GM23338 (cell line): ENCODE measurements around the gene ARHGAP12. TPM values are rescaled to one million over a fixed set of nuclear protein-coding genes. Genes with fewer than 3 reads are reported as not detected.
A peak's percentile ranks its signal among the peaks of the same experiment; 100 is the strongest.

Experiments
- ATAC-seq: fragments of 200-7000 bp; cut with Tn5 transposase; 3 replicates; pipeline ENCODE4 v1.9.1; 2020
- DNase-seq: peaks from one replicate; pipeline ENCODE4 v3.0.0-alpha.2; 2015; ENCODE audit warnings: low spot score
- H2AFZ ChIP-seq: fragments of 200-600 bp; sonication (generic); 2 replicates; pipeline ENCODE4 v1.8.0; 2016; ENCODE audit warnings: antibody characterized with exemption, mild to moderate bottlenecking, moderate library complexity
- H3F3A ChIP-seq: fragments of 200-600 bp; sonication (generic); replicated peaks from 2 replicates; pipeline ENCODE4 v1.8.0; 2017; ENCODE audit warnings: antibody characterized with exemption, mixed run types, low read depth
- H3K27ac ChIP-seq: fragments of 200-600 bp; sonication (generic); 2 replicates; pipeline ENCODE4 v1.6.1; 2016; ENCODE audit warnings: low read depth
- H3K27me3 ChIP-seq: fragments of 200-600 bp; sonication (generic); 2 replicates; pipeline ENCODE4 v1.8.0; 2016; ENCODE audit warnings: mild to moderate bottlenecking, mixed run types, moderate library complexity; ENCODE audit not compliant: insufficient read depth
- H3K36me3 ChIP-seq: fragments of 200-600 bp; sonication (generic); 2 replicates; pipeline ENCODE4 v1.8.0; 2016; ENCODE audit warnings: mild to moderate bottlenecking; ENCODE audit not compliant: insufficient read depth
- H3K4me1 ChIP-seq: fragments of 200-600 bp; sonication (generic); 2 replicates; pipeline ENCODE4 v1.8.0; 2016; ENCODE audit warnings: mild to moderate bottlenecking, moderate library complexity; ENCODE audit not compliant: insufficient read depth
- H3K4me2 ChIP-seq: fragments of 200-600 bp; sonication (generic); 2 replicates; pipeline ENCODE4 v1.7.1; 2017; ENCODE audit warnings: mixed run types
- H3K4me3 ChIP-seq: fragments of 200-600 bp; sonication (generic); 2 replicates; pipeline ENCODE4 v1.6.1; 2016; ENCODE audit warnings: mixed run types
- H3K79me2 ChIP-seq: fragments of 200-600 bp; sonication (generic); replicated peaks from 2 replicates; pipeline ENCODE4 v1.8.0; 2017; ENCODE audit warnings: mild to moderate bottlenecking; ENCODE audit not compliant: insufficient read depth
- H3K9me2 ChIP-seq: fragments of 200-600 bp; sonication (generic); 2 replicates; pipeline ENCODE4 v1.8.0; 2017; ENCODE audit not compliant: insufficient read depth
- H4K20me1 ChIP-seq: fragments of 200-600 bp; sonication (generic); replicated peaks from 2 replicates; pipeline ENCODE4 v1.8.0; 2017; ENCODE audit warnings: mild to moderate bottlenecking; ENCODE audit not compliant: insufficient read depth
- H3K27ac Mint-ChIP-seq: 2 replicates; pipeline ENCODE4 v1.8.0; 2020; ENCODE audit warnings: inconsistent platforms, mild to moderate bottlenecking, moderate library complexity, mixed read lengths
- H3K27me3 Mint-ChIP-seq: 3 replicates; pipeline ENCODE4 v1.8.0; 2022; ENCODE audit warnings: low read depth, mild to moderate bottlenecking, moderate library complexity, mixed read lengths, inconsistent platforms; ENCODE audit not compliant: insufficient read depth, poor library complexity
- H3K36me3 Mint-ChIP-seq: 3 replicates; pipeline ENCODE4 v1.8.0; 2021; ENCODE audit warnings: low read depth, mild to moderate bottlenecking, inconsistent platforms, moderate library complexity, mixed read lengths
- H3K4me1 Mint-ChIP-seq: 3 replicates; pipeline ENCODE4 v1.8.0; 2020; ENCODE audit warnings: mild to moderate bottlenecking, inconsistent platforms, mixed read lengths
- H3K4me3 Mint-ChIP-seq: 3 replicates; pipeline ENCODE4 v1.8.0; 2021; ENCODE audit warnings: moderate library complexity, mild to moderate bottlenecking, inconsistent platforms, mixed read lengths
- H3K9me3 Mint-ChIP-seq: 3 replicates; pipeline ENCODE4 v1.8.0; 2020; ENCODE audit warnings: moderate library complexity, mild to moderate bottlenecking, inconsistent platforms, mixed read lengths
- CREB1 ChIP-seq: fragments of 250-450 bp; sonication (Bioruptor Pico); IDR thresholded peaks from 2 replicates; pipeline ENCODE4 v1.5.0; 2020; ENCODE audit warnings: low read depth, mild to moderate bottlenecking, moderate library complexity
- EZH2 ChIP-seq: fragments of 200-600 bp; sonication (generic); IDR thresholded peaks from one replicate; pipeline ENCODE4 v1.8.0; 2017; ENCODE audit warnings: antibody characterized with exemption, mild to moderate bottlenecking, low read depth; ENCODE audit not compliant: unreplicated experiment
- JUNB ChIP-seq: IDR thresholded peaks from one replicate; pipeline ENCODE4 v1.6.1; 2016; ENCODE audit warnings: antibody characterized with exemption; ENCODE audit not compliant: unreplicated experiment
- NANOG ChIP-seq: IDR thresholded peaks from 2 replicates; pipeline ENCODE4 v1.6.1; 2016; ENCODE audit warnings: antibody characterized with exemption, borderline replicate concordance
- POLR2AphosphoS5 ChIP-seq: IDR thresholded peaks from 2 replicates; pipeline ENCODE4 v1.6.1; 2016; ENCODE audit warnings: antibody characterized with exemption, low read depth
- STAT1 ChIP-seq: IDR thresholded peaks from one replicate; pipeline ENCODE4 v1.6.1; 2016; ENCODE audit warnings: antibody characterized with exemption; ENCODE audit not compliant: unreplicated experiment
- polyA plus RNA-seq: library from polyadenylated mRNA; unstranded; fragments of >200 nt; fragmentation: Nextera tagmentation; extraction: Ambion mirVana; gene quantifications from 2 replicates; pipeline ENCODE4 v1.2.1, GENCODE V29; 2016
- total RNA-seq: library from RNA; depleted of rRNA; stranded (reverse); fragments of >200 nt; shearing (Covaris generic); gene quantifications from 2 replicates; pipeline ENCODE4 v1.2.3, GENCODE V29; 2014
- TF ChIP-seq, protein P1 (sequence below): IDR thresholded peaks from one replicate; pipeline ENCODE4 v1.6.1; 2018; ENCODE audit warnings: antibody characterized with exemption; ENCODE audit not compliant: unreplicated experiment
- TF ChIP-seq, protein P2 (sequence below), 2 experiments: fragments of 200-600 bp in 1 of 2; sonication (generic) in 1 of 2; conservative IDR thresholded peaks; 2 replicates each; pipeline versions ENCODE4 v1.5.1 to v1.6.1; 2016 to 2017; ENCODE audit warnings: antibody characterized with exemption in 2 of 2, low read depth in 2 of 2, mild to moderate bottlenecking in 2 of 2, moderate library complexity in 1 of 2
- TF ChIP-seq, protein P3 (sequence below): fragments of 250-450 bp; sonication (Bioruptor Pico); IDR thresholded peaks from 2 replicates; pipeline ENCODE4 v1.5.0; 2020; ENCODE audit warnings: mild to moderate bottlenecking, moderate library complexity

ARHGAP12 gene
- total and polyA plus RNA-seq, 2 experiments from 2014 or later = 27.5 to 50.7 TPM

DNA sequence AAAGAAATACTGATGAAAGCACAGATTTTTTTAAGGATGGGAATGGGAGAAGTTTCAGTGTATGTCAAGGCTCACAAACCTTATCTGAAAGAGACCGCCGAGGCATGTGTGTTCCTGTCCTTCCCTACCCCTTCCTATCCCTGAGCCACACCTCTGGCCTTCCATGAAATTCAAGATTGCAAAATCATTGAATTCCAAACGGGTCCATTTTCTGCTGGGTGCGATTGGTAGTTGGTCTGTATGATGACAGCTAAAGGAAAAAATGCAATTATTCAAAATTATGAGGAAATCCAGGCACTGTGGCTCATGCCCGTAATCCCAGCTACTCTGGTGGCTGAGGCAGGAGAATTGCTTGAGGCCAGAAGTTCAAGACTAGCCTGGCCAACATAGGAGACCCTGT, 170.1 kb downstream of the ARHGAP12 start (continued):
- TF ChIP-seq, protein P1, sequence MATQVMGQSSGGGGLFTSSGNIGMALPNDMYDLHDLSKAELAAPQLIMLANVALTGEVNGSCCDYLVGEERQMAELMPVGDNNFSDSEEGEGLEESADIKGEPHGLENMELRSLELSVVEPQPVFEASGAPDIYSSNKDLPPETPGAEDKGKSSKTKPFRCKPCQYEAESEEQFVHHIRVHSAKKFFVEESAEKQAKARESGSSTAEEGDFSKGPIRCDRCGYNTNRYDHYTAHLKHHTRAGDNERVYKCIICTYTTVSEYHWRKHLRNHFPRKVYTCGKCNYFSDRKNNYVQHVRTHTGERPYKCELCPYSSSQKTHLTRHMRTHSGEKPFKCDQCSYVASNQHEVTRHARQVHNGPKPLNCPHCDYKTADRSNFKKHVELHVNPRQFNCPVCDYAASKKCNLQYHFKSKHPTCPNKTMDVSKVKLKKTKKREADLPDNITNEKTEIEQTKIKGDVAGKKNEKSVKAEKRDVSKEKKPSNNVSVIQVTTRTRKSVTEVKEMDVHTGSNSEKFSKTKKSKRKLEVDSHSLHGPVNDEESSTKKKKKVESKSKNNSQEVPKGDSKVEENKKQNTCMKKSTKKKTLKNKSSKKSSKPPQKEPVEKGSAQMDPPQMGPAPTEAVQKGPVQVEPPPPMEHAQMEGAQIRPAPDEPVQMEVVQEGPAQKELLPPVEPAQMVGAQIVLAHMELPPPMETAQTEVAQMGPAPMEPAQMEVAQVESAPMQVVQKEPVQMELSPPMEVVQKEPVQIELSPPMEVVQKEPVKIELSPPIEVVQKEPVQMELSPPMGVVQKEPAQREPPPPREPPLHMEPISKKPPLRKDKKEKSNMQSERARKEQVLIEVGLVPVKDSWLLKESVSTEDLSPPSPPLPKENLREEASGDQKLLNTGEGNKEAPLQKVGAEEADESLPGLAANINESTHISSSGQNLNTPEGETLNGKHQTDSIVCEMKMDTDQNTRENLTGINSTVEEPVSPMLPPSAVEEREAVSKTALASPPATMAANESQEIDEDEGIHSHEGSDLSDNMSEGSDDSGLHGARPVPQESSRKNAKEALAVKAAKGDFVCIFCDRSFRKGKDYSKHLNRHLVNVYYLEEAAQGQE = no peak
- TF ChIP-seq EZH2 = no peak
- TF ChIP-seq POLR2AphosphoS5 = no peak
- no peak for TF ChIP-seq CREB1 (CRISPR knock-in tag)
- TF ChIP-seq, protein P2, sequence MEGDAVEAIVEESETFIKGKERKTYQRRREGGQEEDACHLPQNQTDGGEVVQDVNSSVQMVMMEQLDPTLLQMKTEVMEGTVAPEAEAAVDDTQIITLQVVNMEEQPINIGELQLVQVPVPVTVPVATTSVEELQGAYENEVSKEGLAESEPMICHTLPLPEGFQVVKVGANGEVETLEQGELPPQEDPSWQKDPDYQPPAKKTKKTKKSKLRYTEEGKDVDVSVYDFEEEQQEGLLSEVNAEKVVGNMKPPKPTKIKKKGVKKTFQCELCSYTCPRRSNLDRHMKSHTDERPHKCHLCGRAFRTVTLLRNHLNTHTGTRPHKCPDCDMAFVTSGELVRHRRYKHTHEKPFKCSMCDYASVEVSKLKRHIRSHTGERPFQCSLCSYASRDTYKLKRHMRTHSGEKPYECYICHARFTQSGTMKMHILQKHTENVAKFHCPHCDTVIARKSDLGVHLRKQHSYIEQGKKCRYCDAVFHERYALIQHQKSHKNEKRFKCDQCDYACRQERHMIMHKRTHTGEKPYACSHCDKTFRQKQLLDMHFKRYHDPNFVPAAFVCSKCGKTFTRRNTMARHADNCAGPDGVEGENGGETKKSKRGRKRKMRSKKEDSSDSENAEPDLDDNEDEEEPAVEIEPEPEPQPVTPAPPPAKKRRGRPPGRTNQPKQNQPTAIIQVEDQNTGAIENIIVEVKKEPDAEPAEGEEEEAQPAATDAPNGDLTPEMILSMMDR (conservative IDR thresholded peaks at IDR 0.05; ENCODE audit: low read depth in 2 of 2) = no peak
- no peak for TF ChIP-seq NANOG
- no peak for TF ChIP-seq STAT1
- no peak for TF ChIP-seq JUNB

DNA sequence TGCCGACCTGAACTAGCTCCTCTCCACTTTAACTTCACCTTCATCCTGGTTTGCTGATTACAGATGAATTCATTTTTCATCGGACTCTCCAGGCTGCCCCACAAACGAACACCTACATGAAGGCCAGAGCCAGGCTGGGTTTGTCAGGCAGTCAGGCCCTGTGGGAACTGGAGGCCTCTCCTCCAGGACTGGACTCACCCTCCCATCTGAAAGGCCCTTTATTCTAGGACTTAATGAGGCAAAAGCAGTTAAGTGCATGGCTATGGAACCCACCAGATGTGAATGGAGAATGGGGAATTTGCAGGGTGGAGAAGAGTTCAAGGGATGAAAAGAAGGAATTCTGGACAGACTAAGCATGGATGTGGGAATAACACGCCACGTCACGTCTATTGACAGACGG, 170.8 kb downstream of the ARHGAP12 start:
- H3K4me3 ChIP-seq = no peak overlapping the region
- no peaks in the 10 kb centered on the region for H3K9me2 ChIP-seq
- H3K4me1 Mint-ChIP-seq = peaks cover 74% of the 10 kb centered on the region
- H3K4me3 Mint-ChIP-seq = peak overlapping the region; percentile 28; the same call in 2 of the 3 replicates
- H3K27me3 ChIP-seq = no peaks in the 10 kb centered on the region
- peak overlapping the region; percentile 92 for H3K27ac ChIP-seq
- peaks cover 9% of the 10 kb centered on the region; the same call in 2 of the 3 replicates for H3K36me3 Mint-ChIP-seq
- DNase-seq (no peak), ATAC-seq (no peak)
- peaks cover 3% of the 10 kb centered on the region for H3K9me3 Mint-ChIP-seq
- H3K79me2 ChIP-seq = no peaks in the 10 kb centered on the region
- no peaks in the 10 kb centered on the region for H4K20me1 ChIP-seq
- H3K27ac Mint-ChIP-seq = no peak overlapping the region
- H3K27me3 Mint-ChIP-seq = peaks cover 18% of the 10 kb centered on the region
- H3F3A ChIP-seq = 0 out of 2 replicates have a peak, but pooled peaks cover 7% of the 10 kb centered on the region
- H3K4me2 ChIP-seq = peak overlapping the region; percentile 64
- H2AFZ ChIP-seq = no peak overlapping the region
- H3K4me1 ChIP-seq = peaks cover 52% of the 10 kb centered on the region
- H3K36me3 ChIP-seq = no peaks in the 10 kb centered on the region
- TF ChIP-seq EZH2 (no peak), POLR2AphosphoS5 (no peak)
- TF ChIP-seq, protein P2 (conservative IDR thresholded peaks at IDR 0.05; ENCODE audit: low read depth in 2 of 2) = no peak
- TF ChIP-seq, protein P3, sequence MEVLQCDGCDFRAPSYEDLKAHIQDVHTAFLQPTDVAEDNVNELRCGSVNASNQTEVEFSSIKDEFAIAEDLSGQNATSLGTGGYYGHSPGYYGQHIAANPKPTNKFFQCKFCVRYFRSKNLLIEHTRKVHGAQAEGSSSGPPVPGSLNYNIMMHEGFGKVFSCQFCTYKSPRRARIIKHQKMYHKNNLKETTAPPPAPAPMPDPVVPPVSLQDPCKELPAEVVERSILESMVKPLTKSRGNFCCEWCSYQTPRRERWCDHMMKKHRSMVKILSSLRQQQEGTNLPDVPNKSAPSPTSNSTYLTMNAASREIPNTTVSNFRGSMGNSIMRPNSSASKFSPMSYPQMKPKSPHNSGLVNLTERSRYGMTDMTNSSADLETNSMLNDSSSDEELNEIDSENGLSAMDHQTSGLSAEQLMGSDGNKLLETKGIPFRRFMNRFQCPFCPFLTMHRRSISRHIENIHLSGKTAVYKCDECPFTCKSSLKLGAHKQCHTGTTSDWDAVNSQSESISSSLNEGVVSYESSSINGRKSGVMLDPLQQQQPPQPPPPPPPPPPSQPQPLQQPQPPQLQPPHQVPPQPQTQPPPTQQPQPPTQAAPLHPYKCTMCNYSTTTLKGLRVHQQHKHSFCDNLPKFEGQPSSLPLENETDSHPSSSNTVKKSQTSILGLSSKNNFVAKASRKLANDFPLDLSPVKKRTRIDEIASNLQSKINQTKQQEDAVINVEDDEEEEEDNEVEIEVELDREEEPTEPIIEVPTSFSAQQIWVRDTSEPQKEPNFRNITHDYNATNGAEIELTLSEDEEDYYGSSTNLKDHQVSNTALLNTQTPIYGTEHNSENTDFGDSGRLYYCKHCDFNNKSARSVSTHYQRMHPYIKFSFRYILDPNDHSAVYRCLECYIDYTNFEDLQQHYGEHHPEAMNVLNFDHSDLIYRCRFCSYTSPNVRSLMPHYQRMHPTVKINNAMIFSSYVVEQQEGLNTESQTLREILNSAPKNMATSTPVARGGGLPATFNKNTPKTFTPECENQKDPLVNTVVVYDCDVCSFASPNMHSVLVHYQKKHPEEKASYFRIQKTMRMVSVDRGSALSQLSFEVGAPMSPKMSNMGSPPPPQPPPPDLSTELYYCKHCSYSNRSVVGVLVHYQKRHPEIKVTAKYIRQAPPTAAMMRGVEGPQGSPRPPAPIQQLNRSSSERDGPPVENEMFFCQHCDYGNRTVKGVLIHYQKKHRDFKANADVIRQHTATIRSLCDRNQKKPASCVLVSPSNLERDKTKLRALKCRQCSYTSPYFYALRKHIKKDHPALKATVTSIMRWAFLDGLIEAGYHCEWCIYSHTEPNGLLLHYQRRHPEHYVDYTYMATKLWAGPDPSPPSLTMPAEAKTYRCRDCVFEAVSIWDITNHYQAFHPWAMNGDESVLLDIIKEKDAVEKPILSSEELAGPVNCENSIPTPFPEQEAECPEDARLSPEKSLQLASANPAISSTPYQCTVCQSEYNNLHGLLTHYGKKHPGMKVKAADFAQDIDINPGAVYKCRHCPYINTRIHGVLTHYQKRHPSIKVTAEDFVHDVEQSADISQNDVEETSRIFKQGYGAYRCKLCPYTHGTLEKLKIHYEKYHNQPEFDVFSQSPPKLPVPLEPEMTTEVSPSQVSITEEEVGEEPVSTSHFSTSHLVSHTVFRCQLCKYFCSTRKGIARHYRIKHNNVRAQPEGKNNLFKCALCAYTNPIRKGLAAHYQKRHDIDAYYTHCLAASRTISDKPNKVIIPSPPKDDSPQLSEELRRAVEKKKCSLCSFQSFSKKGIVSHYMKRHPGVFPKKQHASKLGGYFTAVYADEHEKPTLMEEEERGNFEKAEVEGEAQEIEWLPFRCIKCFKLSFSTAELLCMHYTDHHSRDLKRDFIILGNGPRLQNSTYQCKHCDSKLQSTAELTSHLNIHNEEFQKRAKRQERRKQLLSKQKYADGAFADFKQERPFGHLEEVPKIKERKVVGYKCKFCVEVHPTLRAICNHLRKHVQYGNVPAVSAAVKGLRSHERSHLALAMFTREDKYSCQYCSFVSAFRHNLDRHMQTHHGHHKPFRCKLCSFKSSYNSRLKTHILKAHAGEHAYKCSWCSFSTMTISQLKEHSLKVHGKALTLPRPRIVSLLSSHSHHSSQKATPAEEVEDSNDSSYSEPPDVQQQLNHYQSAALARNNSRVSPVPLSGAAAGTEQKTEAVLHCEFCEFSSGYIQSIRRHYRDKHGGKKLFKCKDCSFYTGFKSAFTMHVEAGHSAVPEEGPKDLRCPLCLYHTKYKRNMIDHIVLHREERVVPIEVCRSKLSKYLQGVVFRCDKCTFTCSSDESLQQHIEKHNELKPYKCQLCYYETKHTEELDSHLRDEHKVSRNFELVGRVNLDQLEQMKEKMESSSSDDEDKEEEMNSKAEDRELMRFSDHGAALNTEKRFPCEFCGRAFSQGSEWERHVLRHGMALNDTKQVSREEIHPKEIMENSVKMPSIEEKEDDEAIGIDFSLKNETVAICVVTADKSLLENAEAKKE (CRISPR knock-in tag) = no peak
